Measurements from ENCODE around the gene PTGES3. TPM values are rescaled to one million over a fixed set of nuclear protein-coding genes. Genes with fewer than 3 reads are reported as not detected.

Gene PTGES3
- total and polyA plus RNA-seq, 3 experiments from 2014 or later: 242 to 437 (median 431) TPM

DNA sequence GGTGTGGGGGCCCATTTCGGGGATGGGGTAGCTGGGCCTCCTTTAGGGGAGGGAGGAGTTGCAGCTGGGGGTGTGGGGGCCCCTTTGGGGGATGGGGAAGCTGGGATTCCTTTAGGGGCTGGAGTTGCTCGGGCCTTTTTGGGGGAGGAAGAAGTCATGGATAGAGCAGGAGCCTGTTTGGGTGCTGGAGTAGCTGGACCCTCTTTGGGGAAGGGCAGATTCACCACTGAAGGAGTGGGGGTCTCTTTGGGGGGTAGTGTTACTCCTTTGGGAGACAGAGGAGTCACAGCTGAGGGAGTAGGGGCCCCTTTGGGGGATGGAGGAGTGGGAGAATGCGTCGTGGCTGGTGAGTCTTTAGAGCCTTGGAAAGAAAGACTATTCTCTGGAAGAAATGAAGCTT lies 30.6 kb upstream of the PTGES3 start:
- no peaks in the 10 kb centered on the region for H3K9me3 ChIP-seq (ENCODE audit: low read length)
- Mint-ChIP-seq H3K27ac (peak overlapping the region; percentile 1 to 97 (median 81)), H3K36me3 (peaks cover 0 to 82% (median 15%) of the 10 kb centered on the region in 3 donors), H3K4me3 (peak overlapping the region in 1 of 7 donors; percentile 72), H3K9me3 (no peaks in the 10 kb centered on the region), H3K27me3 (peaks cover 0 to 4% of the 10 kb centered on the region in 2 donors), H3K4me1 (peaks cover 70 to 77% (median 76%) of the 10 kb centered on the region in 3 donors)
- DNase-seq: no peak
- CTCF ChIA-PET: interaction anchor here (1.2 kb wide), 1 partner anchor 30 kb away, joined by 3 read pairs; the partner anchor contains the start of gene PTGES3
- H3K4me1 ChIP-seq (ENCODE audit: insufficient read depth, low read length): peaks cover 66% of the 10 kb centered on the region
- POLR2A ChIA-PET: interaction anchor here (0.6 to 1.7 kb wide), 3 partner anchors 30 to 72 kb away, joined by 3 to 6 read pairs (median 3); partner anchors contain the start of genes ATP5F1B and PTGES3
- H3K27ac ChIP-seq (ENCODE audit: low read depth, low read length): no peak overlapping the region
- H3K4me3 ChIP-seq (ENCODE audit: low read length): no peak overlapping the region
- H3K27me3 ChIP-seq (ENCODE audit: insufficient read depth, low read length, poor library complexity, severe bottlenecking): no peaks in the 10 kb centered on the region
- peaks cover 58% of the 10 kb centered on the region for H3K36me3 ChIP-seq (ENCODE audit: insufficient read depth, low read length)

GRCh38 chr12:56718149-56718548 lies 30.1 kb upstream of the PTGES3 start:
- Histone ChIP-seq H3K9me3 (ENCODE audit: low read length) (no peaks in the 10 kb centered on the region), H3K27ac (ENCODE audit: low read depth, low read length) (no peak overlapping the region), H3K36me3 (ENCODE audit: insufficient read depth, low read length) (peaks cover 63% of the 10 kb centered on the region), H3K4me1 (ENCODE audit: insufficient read depth, low read length) (peaks cover 62% of the 10 kb centered on the region), H3K4me3 (ENCODE audit: low read length) (no peak overlapping the region), H3K27me3 (ENCODE audit: insufficient read depth, low read length, poor library complexity, severe bottlenecking) (no peaks in the 10 kb centered on the region)
- Mint-ChIP-seq H3K27ac (no peak overlapping the region), H3K27me3 (peaks cover 0 to 4% of the 10 kb centered on the region in 2 donors), H3K9me3 (no peaks in the 10 kb centered on the region), H3K4me3 (no peak overlapping the region), H3K36me3 (peaks cover 5 to 82% (median 17%) of the 10 kb centered on the region in 3 donors), H3K4me1 (peaks cover 65 to 72% (median 71%) of the 10 kb centered on the region in 3 donors)
- ChIA-PET POLR2A (interaction anchor here (0.6 to 1.7 kb wide), 3 partner anchors 30 to 72 kb away, joined by 3 to 6 read pairs (median 3); partner anchors contain the start of genes ATP5F1B and PTGES3), CTCF (interaction anchor here (0.8 to 1.2 kb wide), 2 partner anchors 30 to 34 kb away, joined by 3 read pairs; partner anchors contain the start of gene PTGES3)
- DNase-seq: no peak

- H3K9me3 Mint-ChIP-seq: no peaks in the 10 kb centered on the region
- no peak overlapping the region for H3K27ac ChIP-seq (ENCODE audit: low read depth, low read length)
- no peak for DNase-seq
- H3K4me1 Mint-ChIP-seq: peaks cover 55 to 62% (median 62%) of the 10 kb centered on the region in 3 donors
- H3K27me3 Mint-ChIP-seq: peaks cover 0 to 4% of the 10 kb centered on the region in 2 donors
- peaks cover 10 to 83% (median 25%) of the 10 kb centered on the region in 3 donors for H3K36me3 Mint-ChIP-seq
- POLR2A ChIA-PET: interaction anchor here (1.4 kb wide), 1 partner anchor 8 kb away, joined by 4 read pairs; the partner anchor contains the start of gene NACA
- peak overlapping the region in 6 of 8 donors; percentile 53 to 94 (median 83) for H3K27ac Mint-ChIP-seq
- peaks cover 52% of the 10 kb centered on the region for H3K4me1 ChIP-seq (ENCODE audit: insufficient read depth, low read length)
- H3K27me3 ChIP-seq (ENCODE audit: insufficient read depth, low read length, poor library complexity, severe bottlenecking): no peaks in the 10 kb centered on the region
- H3K9me3 ChIP-seq (ENCODE audit: low read length): no peaks in the 10 kb centered on the region
- CTCF ChIA-PET: interaction anchor here (0.7 to 1.2 kb wide), 4 partner anchors 29 to 46 kb away, joined by 3 read pairs; partner anchors contain the start of gene PTGES3
- peak overlapping the region in 1 of 7 donors; percentile 49 for H3K4me3 Mint-ChIP-seq
- H3K4me3 ChIP-seq (ENCODE audit: low read length): no peak overlapping the region
- H3K36me3 ChIP-seq (ENCODE audit: insufficient read depth, low read length): peaks cover 66% of the 10 kb centered on the region
These were observed 29.1 kb upstream of the PTGES3 start for GRCh38 chr12:56716933-56717880.

DNA sequence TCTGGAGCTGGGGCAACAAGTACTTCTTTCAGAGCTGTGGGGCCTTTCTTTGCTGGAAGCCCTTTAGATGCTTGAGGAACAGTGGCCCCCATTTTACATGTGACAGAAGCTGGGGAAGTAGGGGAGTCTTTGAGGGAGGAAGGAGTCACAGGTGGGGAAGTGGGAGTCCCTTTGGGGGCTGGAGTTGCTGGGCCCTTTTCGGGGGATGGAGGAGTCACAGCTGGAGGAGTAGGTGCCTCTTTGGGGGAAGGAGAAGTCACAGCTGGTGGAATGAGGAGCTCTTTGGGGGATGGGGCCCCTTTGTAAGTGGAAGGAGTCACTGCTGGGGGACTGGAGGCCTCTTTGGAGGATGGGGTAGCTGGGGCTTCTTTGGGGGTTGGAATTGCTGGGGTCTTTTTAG lies 28.4 kb upstream of the PTGES3 start:
- Mint-ChIP-seq H3K27ac (peak overlapping the region; percentile 10 to 94 (median 83)), H3K9me3 (no peaks in the 10 kb centered on the region), H3K36me3 (peaks cover 10 to 81% (median 27%) of the 10 kb centered on the region in 3 donors), H3K4me1 (peaks cover 48 to 55% (median 54%) of the 10 kb centered on the region in 3 donors), H3K27me3 (peaks cover 0 to 4% of the 10 kb centered on the region in 2 donors), H3K4me3 (peak overlapping the region in 3 of 7 donors; percentile 1 to 22 (median 5))
- no peak overlapping the region for H3K4me3 ChIP-seq (ENCODE audit: low read length)
- no peaks in the 10 kb centered on the region for H3K9me3 ChIP-seq (ENCODE audit: low read length)
- ChIA-PET POLR2A (interaction anchor here (1.4 kb wide), 1 partner anchor 9 kb away, joined by 4 read pairs; the partner anchor contains the start of gene NACA), CTCF (interaction anchor here (0.7 to 1.0 kb wide), 2 partner anchors 29 to 45 kb away, joined by 3 read pairs; no protein-coding TSS in a partner anchor)
- peaks cover 45% of the 10 kb centered on the region for H3K4me1 ChIP-seq (ENCODE audit: insufficient read depth, low read length)
- no peak overlapping the region for H3K27ac ChIP-seq (ENCODE audit: low read depth, low read length)
- peaks cover 58% of the 10 kb centered on the region for H3K36me3 ChIP-seq (ENCODE audit: insufficient read depth, low read length)
- peak in 1 of 5 donors; percentile 1 for DNase-seq
- H3K27me3 ChIP-seq (ENCODE audit: insufficient read depth, low read length, poor library complexity, severe bottlenecking): no peaks in the 10 kb centered on the region

DNA sequence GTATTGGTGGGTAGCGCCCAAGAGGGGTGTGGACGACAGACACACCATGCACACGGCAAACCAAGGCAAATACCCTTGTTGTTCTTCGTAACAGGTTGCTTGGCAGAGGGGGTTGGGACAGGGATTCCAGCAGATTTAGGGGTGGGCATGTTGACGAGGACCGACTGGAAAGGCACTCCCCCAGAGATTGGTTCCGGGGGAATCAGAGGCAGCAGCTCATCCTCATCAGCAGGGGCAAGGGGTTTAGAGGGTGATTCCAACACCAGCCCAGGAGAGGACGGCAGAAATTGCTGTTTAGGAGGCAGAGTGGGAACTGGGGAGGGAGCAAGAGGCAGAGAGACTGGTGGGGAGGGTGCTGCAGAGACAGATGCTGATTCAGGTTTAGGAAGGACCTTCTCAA lies 27.7 kb upstream of the PTGES3 start:
- Mint-ChIP-seq H3K36me3 (peaks cover 10 to 80% (median 30%) of the 10 kb centered on the region in 3 donors), H3K4me1 (peaks cover 41 to 48% (median 48%) of the 10 kb centered on the region in 3 donors), H3K27me3 (peaks cover 0 to 4% of the 10 kb centered on the region in 2 donors), H3K9me3 (no peaks in the 10 kb centered on the region), H3K27ac (peak overlapping the region in 6 of 8 donors; percentile 7 to 82 (median 58)), H3K4me3 (no peak overlapping the region)
- H3K36me3 ChIP-seq (ENCODE audit: insufficient read depth, low read length): peaks cover 57% of the 10 kb centered on the region
- DNase-seq: peak in 1 of 5 donors; percentile 22
- H3K4me1 ChIP-seq (ENCODE audit: insufficient read depth, low read length): peaks cover 38% of the 10 kb centered on the region
- CTCF ChIA-PET: no interaction called here
- H3K27ac ChIP-seq (ENCODE audit: low read depth, low read length): no peak overlapping the region
- H3K4me3 ChIP-seq (ENCODE audit: low read length): no peak overlapping the region
- no peaks in the 10 kb centered on the region for H3K27me3 ChIP-seq (ENCODE audit: insufficient read depth, low read length, poor library complexity, severe bottlenecking)
- no peaks in the 10 kb centered on the region for H3K9me3 ChIP-seq (ENCODE audit: low read length)
- POLR2A ChIA-PET: interaction anchor here (1.4 kb wide), 1 partner anchor 10 kb away, joined by 4 read pairs; the partner anchor contains the start of gene NACA

DNA sequence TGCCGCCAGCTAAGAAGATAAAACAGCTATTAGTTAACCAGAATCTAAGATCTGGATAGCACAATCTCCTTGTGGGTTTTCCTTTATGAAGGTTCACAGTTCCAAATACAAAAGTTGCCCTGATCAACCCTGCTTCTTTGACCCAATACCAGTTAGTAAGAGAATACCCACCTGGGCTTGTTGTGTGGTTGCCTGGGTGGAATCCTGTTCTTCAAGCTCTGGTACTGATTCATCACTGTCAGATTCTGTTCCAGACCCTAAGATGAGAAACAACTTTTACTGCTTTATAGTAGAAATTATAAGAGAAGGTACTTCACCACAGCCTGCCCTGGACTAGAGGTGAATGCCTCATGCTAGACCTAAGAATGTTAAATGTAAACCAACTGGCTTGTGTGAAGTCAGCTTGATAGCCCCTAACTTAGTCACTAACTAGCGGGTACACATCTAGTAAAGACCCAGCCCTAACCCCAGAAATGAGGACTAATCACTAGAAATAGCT lies 26.4 kb upstream of the PTGES3 start:
- H3K27me3 Mint-ChIP-seq: no peaks in the 10 kb centered on the region
- Histone ChIP-seq H3K9me3 (ENCODE audit: low read length) (no peaks in the 10 kb centered on the region), H3K27me3 (ENCODE audit: insufficient read depth, low read length, poor library complexity, severe bottlenecking) (no peaks in the 10 kb centered on the region), H3K27ac (ENCODE audit: low read depth, low read length) (no peak overlapping the region), H3K36me3 (ENCODE audit: insufficient read depth, low read length) (peaks cover 45% of the 10 kb centered on the region), H3K4me1 (ENCODE audit: insufficient read depth, low read length) (peaks cover 25% of the 10 kb centered on the region), H3K4me3 (ENCODE audit: low read length) (no peak overlapping the region)
- H3K36me3 Mint-ChIP-seq: peaks cover 10 to 67% (median 24%) of the 10 kb centered on the region in 3 donors
- H3K27ac Mint-ChIP-seq: peak overlapping the region in 5 of 8 donors; percentile 15 to 82 (median 57)
- H3K9me3 Mint-ChIP-seq: no peaks in the 10 kb centered on the region
- H3K4me1 Mint-ChIP-seq: peaks cover 28 to 35% (median 34%) of the 10 kb centered on the region in 3 donors
- DNase-seq: peak in 1 of 5 donors; percentile 3
- ChIA-PET CTCF (no interaction called here), POLR2A (no interaction called here)
- no peak overlapping the region for H3K4me3 Mint-ChIP-seq

DNA sequence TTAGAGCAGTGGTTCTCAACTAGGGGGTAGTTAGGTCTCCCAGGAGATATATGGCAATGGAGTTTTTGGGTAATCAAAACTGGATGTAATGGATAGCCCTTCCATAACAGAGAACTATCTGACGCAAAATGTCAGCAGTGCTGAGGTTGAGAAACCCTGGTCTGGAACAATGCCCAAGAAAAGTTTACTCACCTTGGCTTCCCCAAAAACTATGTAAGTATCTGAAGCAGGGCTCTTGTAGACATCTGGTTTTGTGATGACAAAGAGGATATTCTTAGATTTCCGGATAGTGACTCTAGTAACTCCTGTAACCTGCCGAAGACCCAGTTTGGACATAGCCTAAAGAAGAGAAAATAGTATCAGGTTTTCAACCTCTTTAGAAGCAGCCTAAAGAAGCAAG lies 25.3 kb upstream of the PTGES3 start:
- Mint-ChIP-seq H3K4me3 (no peak overlapping the region), H3K36me3 (peaks cover 10 to 58% (median 24%) of the 10 kb centered on the region in 3 donors), H3K27ac (no peak overlapping the region), H3K27me3 (no peaks in the 10 kb centered on the region), H3K9me3 (no peaks in the 10 kb centered on the region), H3K4me1 (peaks cover 19 to 26% (median 24%) of the 10 kb centered on the region in 3 donors)
- no peaks in the 10 kb centered on the region for H3K27me3 ChIP-seq (ENCODE audit: insufficient read depth, low read length, poor library complexity, severe bottlenecking)
- H3K36me3 ChIP-seq (ENCODE audit: insufficient read depth, low read length): peaks cover 36% of the 10 kb centered on the region
- H3K9me3 ChIP-seq (ENCODE audit: low read length): no peaks in the 10 kb centered on the region
- no peak for DNase-seq
- H3K4me3 ChIP-seq (ENCODE audit: low read length): no peak overlapping the region
- POLR2A ChIA-PET: no interaction called here
- H3K27ac ChIP-seq (ENCODE audit: low read depth, low read length): no peak overlapping the region
- CTCF ChIA-PET: no interaction called here
- H3K4me1 ChIP-seq (ENCODE audit: insufficient read depth, low read length): peaks cover 14% of the 10 kb centered on the region

Data from CD8-positive, alpha-beta memory T cell (primary cell).